ENCODE results near the gene SNX33. TPM values are rescaled to one million over a fixed set of nuclear protein-coding genes. Genes with fewer than 3 reads are reported as not detected.

Gene SNX33
- total RNA-seq, 2 experiments from 2014 or later: 1.7 to 1.8 TPM

- ChIA-PET CTCF (interaction anchor here (1.9 to 3.3 kb wide), 2 partner anchors 12 to 76 kb away, joined by 4 to 14 read pairs; no protein-coding TSS in a partner anchor), POLR2A (interaction anchor here (0.5 kb wide), 1 partner anchor 256 kb away, joined by 3 read pairs; no protein-coding TSS in a partner anchor)
- ATAC-seq (no peak), DNase-seq (no peak)
- H3K4me3 Mint-ChIP-seq: no peak overlapping the region
- H3K27me3 Mint-ChIP-seq: no peaks in the 10 kb centered on the region
- intact Hi-C loops (cut with micrococcal nuclease): no loop called here
- no peaks in the 10 kb centered on the region for H3K4me1 Mint-ChIP-seq (ENCODE audit: low read depth)
- no peaks in the 10 kb centered on the region for H3K36me3 Mint-ChIP-seq (ENCODE audit: low read depth)
- no peak for TF ChIP-seq CTCF (IDR thresholded peaks at IDR 0.05)
- H3K9me3 Mint-ChIP-seq: no peaks in the 10 kb centered on the region
- no peak overlapping the region for H3K27ac Mint-ChIP-seq
These were observed 25.1 kb downstream of the SNX33 start for GRCh38 chr15:75672646-75673425.

- Mint-ChIP-seq H3K4me1 (ENCODE audit: low read depth) (no peaks in the 10 kb centered on the region), H3K36me3 (ENCODE audit: low read depth) (no peaks in the 10 kb centered on the region), H3K4me3 (no peak overlapping the region), H3K27ac (no peak overlapping the region), H3K27me3 (no peaks in the 10 kb centered on the region), H3K9me3 (no peaks in the 10 kb centered on the region)
- DNase-seq (no peak), ATAC-seq (no peak)
- intact Hi-C loops (cut with micrococcal nuclease): no loop called here
- CTCF ChIA-PET: no interaction called here
- no peak for TF ChIP-seq CTCF (IDR thresholded peaks at IDR 0.05)
- POLR2A ChIA-PET: no interaction called here
These were observed 25.9 kb downstream of the SNX33 start for GRCh38 chr15:75673426-75674235.

GRCh38 chr15:75674366-75674765 is 26.7 kb downstream of the SNX33 start:
- ATAC-seq (no peak), DNase-seq (no peak)
- H3K36me3 Mint-ChIP-seq (ENCODE audit: low read depth): no peaks in the 10 kb centered on the region
- TF ChIP-seq CTCF (IDR thresholded peaks at IDR 0.05): no peak
- no peaks in the 10 kb centered on the region for H3K27me3 Mint-ChIP-seq
- ChIA-PET CTCF (interaction anchor here (1.7 kb wide), 1 partner anchor 12 kb away, joined by 5 read pairs; no protein-coding TSS in a partner anchor), POLR2A (no interaction called here)
- H3K4me3 Mint-ChIP-seq: no peak overlapping the region
- no peaks in the 10 kb centered on the region for H3K9me3 Mint-ChIP-seq
- no peaks in the 10 kb centered on the region for H3K4me1 Mint-ChIP-seq (ENCODE audit: low read depth)
- intact Hi-C loops (cut with micrococcal nuclease): no loop called here
- no peak overlapping the region for H3K27ac Mint-ChIP-seq

GRCh38 chr15:75675579-75676404 is 28.1 kb downstream of the SNX33 start:
- Mint-ChIP-seq H3K27ac (no peak overlapping the region), H3K4me1 (ENCODE audit: low read depth) (no peaks in the 10 kb centered on the region), H3K36me3 (ENCODE audit: low read depth) (no peaks in the 10 kb centered on the region), H3K9me3 (no peaks in the 10 kb centered on the region), H3K4me3 (no peak overlapping the region), H3K27me3 (no peaks in the 10 kb centered on the region)
- ChIA-PET CTCF (interaction anchor here (1.7 kb wide), 1 partner anchor 10 kb away, joined by 5 read pairs; no protein-coding TSS in a partner anchor), POLR2A (no interaction called here)
- intact Hi-C loops (cut with micrococcal nuclease): no loop called here
- ATAC-seq (no peak), DNase-seq (no peak)
- TF ChIP-seq CTCF (IDR thresholded peaks at IDR 0.05): no peak

Measured in activated CD8-positive, alpha-beta T cell treated with anti-CD3 and anti-CD28 coated beads for 36 hours (primary cell).